CD4-positive, alpha-beta T cell (primary cell): ENCODE data around the gene CHCHD10. TPM values are rescaled to one million over a fixed set of nuclear protein-coding genes. Genes with fewer than 3 reads are reported as not detected.

Experiments used
- ATAC-seq: fragments of 200-7000 bp; cut with Tn5 transposase; one replicate; pipeline ENCODE4 v1.10.0; 2022; ENCODE audit warnings: mild to moderate bottlenecking; ENCODE audit not compliant: poor library complexity
- CTCF ChIA-PET: fragments of 350-600 bp; sonication (Branson Sonifier 250); formaldehyde crosslinking; loops from one replicate; lab custom pipeline; 2021; ENCODE audit warnings: antibody characterized with exemption, inconsistent platforms; lab: Charles Lee
- POLR2A ChIA-PET: fragments of 350-600 bp; sonication (Branson Sonifier 250); formaldehyde crosslinking; loops from one replicate; lab custom pipeline; 2021; ENCODE audit warnings: antibody characterized with exemption, inconsistent platforms; lab: Charles Lee
- DNase-seq, 14 experiments: peaks; one replicate each; pipeline ENCODE4 v3.0.0-alpha.2; 2013 to 2020; ENCODE audit warnings: mixed read lengths in 2 of 14
- H3K27ac ChIP-seq, 2 donors: one replicate each; pipeline versions ENCODE4 v1.5.1 to v1.7.0; 2013; ENCODE audit warnings: low read length in 2 of 2, low read depth in 1 of 2, mild to moderate bottlenecking in 1 of 2
- H3K27me3 ChIP-seq, 2 experiments: 1 replicate in 1 of 2; 2 replicates in 1 of 2; pipeline versions ENCODE4 v1.6.1 to v1.7.0; 2013; ENCODE audit warnings: low read length in 2 of 2, control low read depth in 1 of 2, mild to moderate bottlenecking in 1 of 2, moderate library complexity in 1 of 2; ENCODE audit not compliant: insufficient read depth in 2 of 2, control insufficient read depth in 1 of 2
- H3K36me3 ChIP-seq: one replicate; pipeline ENCODE4 v1.6.1; 2013; ENCODE audit warnings: low read length, control low read depth; ENCODE audit not compliant: insufficient read depth
- H3K4me1 ChIP-seq: one replicate; pipeline ENCODE4 v1.6.1; 2013; ENCODE audit warnings: low read length, control low read depth; ENCODE audit not compliant: insufficient read depth
- H3K4me3 ChIP-seq: one replicate; pipeline ENCODE4 v1.5.1; 2013; ENCODE audit warnings: mild to moderate bottlenecking, low read length, moderate library complexity
- H3K9me3 ChIP-seq, 2 experiments: 1 replicate in 1 of 2; 2 replicates in 1 of 2; pipeline versions ENCODE4 v1.6.1 to v1.7.0; 2013; ENCODE audit warnings: low read length in 2 of 2, mild to moderate bottlenecking in 2 of 2, control low read depth in 1 of 2, moderate library complexity in 1 of 2; ENCODE audit not compliant: control insufficient read depth in 1 of 2, insufficient read depth in 1 of 2
- H3K27ac Mint-ChIP-seq: one replicate; pipeline ENCODE4 v1.8.0; 2020; ENCODE audit warnings: mixed read lengths
- H3K27me3 Mint-ChIP-seq: one replicate; pipeline ENCODE4 v1.8.0; 2021; ENCODE audit warnings: mixed read lengths
- H3K36me3 Mint-ChIP-seq: one replicate; pipeline ENCODE4 v1.8.0; 2021; ENCODE audit warnings: low read depth, mixed read lengths
- H3K4me1 Mint-ChIP-seq: one replicate; pipeline ENCODE4 v1.8.0; 2021; ENCODE audit warnings: low read depth, mixed read lengths
- H3K4me3 Mint-ChIP-seq: one replicate; pipeline ENCODE4 v1.8.0; 2020; ENCODE audit warnings: mild to moderate bottlenecking, mixed read lengths
- H3K9me3 Mint-ChIP-seq: one replicate; pipeline ENCODE4 v1.8.0; 2020; ENCODE audit warnings: mixed read lengths
- intact Hi-C, 2 experiments: fragments of 100-400 bp; cut with DNase I in 1 of 2; cut with micrococcal nuclease in 1 of 2; formaldehyde crosslinking; loops; one replicate each; pipeline versions ENCODE4 v1.15.1 to v1.9.0; 2023 to 2025; cut with DNase I, micrococcal nuclease
- total RNA-seq, 174 experiments: library from RNA in 2 of 174; stranded (reverse) in 2 of 174; gene quantifications; one replicate each; pipeline ENCODE4 v1.2.3 and lab custom pipeline; 2021 to 2026
- TF ChIP-seq, protein P1 (sequence below): fragments of 200-600 bp; IDR thresholded peaks from one replicate; pipeline ENCODE4 v1.8.0; 2022; ENCODE audit warnings: antibody characterized with exemption, mild to moderate bottlenecking

Gene CHCHD10
- total RNA-seq, 2 experiments from 2014 or later, result 34.4 to 43.0 TPM

DNA sequence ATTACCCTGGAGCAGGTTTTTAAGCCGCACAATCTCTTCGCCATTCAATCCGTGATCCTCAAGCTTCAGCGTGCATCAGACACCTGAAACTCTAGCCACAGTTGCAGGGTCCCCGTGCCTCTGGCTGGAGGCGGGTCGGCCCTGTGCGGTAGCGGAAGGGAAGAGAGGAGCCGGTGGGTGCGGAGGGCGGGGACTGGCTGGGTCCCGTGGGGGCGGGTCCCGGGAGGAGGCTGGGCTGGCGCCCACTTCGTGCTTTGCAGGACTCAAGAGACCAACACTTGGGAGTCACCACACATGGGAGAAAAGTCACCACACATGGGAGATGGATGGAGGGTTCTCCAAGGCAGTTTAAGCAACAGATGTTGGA is 4.2 kb downstream of the CHCHD10 start:
- H3K27me3 Mint-ChIP-seq, result no peaks in the 10 kb centered on the region
- ChIA-PET CTCF (no interaction called here), POLR2A (interaction anchor here (0.9 to 1.6 kb wide), 4 partner anchors 13 to 94 kb away, joined by 3 to 8 read pairs (median 4); partner anchors contain the start of genes SLC2A11, SMARCB1 and ZNF70)
- no peaks in the 10 kb centered on the region for H3K9me3 Mint-ChIP-seq
- peak; percentile 41 for ATAC-seq
- Histone ChIP-seq H3K27me3 (no peaks in the 10 kb centered on the region), H3K4me1 (peaks cover 50% of the 10 kb centered on the region), H3K36me3 (no peaks in the 10 kb centered on the region), H3K9me3 (no peaks in the 10 kb centered on the region), H3K27ac (peak overlapping the region in 1 of 2 donors; percentile 30), H3K4me3 (peak overlapping the region; percentile 52)
- intact Hi-C loops, result no loop called here
- TF ChIP-seq, protein P1, sequence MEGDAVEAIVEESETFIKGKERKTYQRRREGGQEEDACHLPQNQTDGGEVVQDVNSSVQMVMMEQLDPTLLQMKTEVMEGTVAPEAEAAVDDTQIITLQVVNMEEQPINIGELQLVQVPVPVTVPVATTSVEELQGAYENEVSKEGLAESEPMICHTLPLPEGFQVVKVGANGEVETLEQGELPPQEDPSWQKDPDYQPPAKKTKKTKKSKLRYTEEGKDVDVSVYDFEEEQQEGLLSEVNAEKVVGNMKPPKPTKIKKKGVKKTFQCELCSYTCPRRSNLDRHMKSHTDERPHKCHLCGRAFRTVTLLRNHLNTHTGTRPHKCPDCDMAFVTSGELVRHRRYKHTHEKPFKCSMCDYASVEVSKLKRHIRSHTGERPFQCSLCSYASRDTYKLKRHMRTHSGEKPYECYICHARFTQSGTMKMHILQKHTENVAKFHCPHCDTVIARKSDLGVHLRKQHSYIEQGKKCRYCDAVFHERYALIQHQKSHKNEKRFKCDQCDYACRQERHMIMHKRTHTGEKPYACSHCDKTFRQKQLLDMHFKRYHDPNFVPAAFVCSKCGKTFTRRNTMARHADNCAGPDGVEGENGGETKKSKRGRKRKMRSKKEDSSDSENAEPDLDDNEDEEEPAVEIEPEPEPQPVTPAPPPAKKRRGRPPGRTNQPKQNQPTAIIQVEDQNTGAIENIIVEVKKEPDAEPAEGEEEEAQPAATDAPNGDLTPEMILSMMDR, result no peak
- peak overlapping the region; percentile 73 for H3K27ac Mint-ChIP-seq
- DNase-seq, result peak in 12 of 14 experiments; percentile 32 to 78 (median 53)
- H3K4me1 Mint-ChIP-seq, result peaks cover 26% of the 10 kb centered on the region
- H3K36me3 Mint-ChIP-seq, result no peaks in the 10 kb centered on the region
- H3K4me3 Mint-ChIP-seq, result peak overlapping the region; percentile 82

DNA sequence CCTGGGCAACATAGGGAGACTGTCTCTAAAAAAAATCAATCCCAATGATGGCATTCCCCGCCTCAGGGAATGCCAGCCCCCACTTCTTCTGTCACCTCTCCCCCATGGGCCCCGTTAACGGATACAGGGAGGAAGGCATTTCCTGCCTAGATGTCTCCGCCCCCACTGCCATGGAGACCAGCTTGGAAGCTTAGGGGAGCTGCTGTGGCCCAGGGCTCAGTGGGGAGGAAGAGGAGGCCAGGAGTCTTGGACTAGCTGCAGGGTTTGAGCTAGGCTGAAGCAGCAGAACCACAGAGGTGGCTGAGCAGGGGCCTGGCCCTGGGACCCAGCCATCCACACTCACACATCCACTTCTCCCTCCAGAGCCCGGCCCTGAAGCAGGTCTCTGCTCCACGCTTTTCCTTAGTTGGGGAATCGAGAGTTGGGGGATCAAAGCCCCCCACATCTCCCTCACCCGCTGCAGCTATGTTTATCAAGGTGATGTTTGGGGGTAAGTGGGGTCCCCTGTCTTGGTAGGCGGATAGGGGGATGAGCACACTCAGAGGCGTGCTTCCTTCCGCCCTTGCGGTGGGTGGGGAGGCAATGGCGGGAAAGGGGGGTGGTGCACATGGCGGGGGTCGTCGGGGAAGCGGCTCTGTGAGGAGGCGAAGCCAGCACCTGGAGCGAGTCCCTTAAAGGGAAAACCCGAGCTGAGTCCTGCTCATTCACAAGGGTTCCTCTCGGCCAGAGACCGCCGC is 4.8 kb downstream of the CHCHD10 start, which contains the start of gene C22orf15:
C22orf15 (plus strand) TSS at position 149 of the 737 bp plus-strand sequence; CDS start at position 466, 317 bp downstream.
- Mint-ChIP-seq H3K9me3 (no peaks in the 10 kb centered on the region), H3K36me3 (no peaks in the 10 kb centered on the region), H3K27me3 (no peaks in the 10 kb centered on the region), H3K27ac (peak within 1 kb of the TSS; percentile 73), H3K4me1 (peaks cover 26% of the 10 kb centered on the region), H3K4me3 (peak within 1 kb of the TSS; percentile 82)
- ATAC-seq (peak; percentile 28), DNase-seq (peak in 5 of 14 experiments; percentile 19 to 47 (median 28))
- POLR2A ChIA-PET, result interaction anchor here (0.6 to 1.6 kb wide), 6 partner anchors 12 to 245 kb away, joined by 3 to 8 read pairs (median 3); partner anchors contain the start of genes SLC2A11, SMARCB1 and ZNF70
- H3K4me1 ChIP-seq, result peaks cover 44% of the 10 kb centered on the region
- peak within 1 kb of the TSS; percentile 52 for H3K4me3 ChIP-seq
- H3K9me3 ChIP-seq, result no peaks in the 10 kb centered on the region
- H3K27me3 ChIP-seq, result no peaks in the 10 kb centered on the region
- no peaks in the 10 kb centered on the region for H3K36me3 ChIP-seq
- CTCF ChIA-PET, result no interaction called here
- TF ChIP-seq, protein P1, result no peak
- H3K27ac ChIP-seq, result peak within 1 kb of the TSS; percentile 14 to 30
- intact Hi-C loops, result no loop called here

DNA sequence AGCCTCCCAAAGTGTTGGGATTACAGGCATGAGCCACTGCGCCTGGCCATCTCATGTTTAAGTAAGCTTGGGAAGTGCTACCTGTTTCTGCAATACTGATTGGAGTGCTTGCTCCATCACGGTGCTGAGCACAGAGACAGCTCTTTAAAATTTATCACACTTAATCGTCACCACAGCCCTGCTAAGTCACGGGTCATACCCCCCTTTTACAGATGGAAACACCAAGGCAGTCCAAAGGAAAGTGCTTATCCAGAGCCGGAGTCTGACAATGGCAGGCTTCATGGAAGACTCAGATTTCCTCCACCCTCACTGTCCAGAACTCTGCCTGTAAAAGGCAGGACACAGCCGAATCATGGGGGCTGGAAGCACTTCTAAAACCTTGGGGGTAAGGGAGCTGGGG is 7.7 kb downstream of the CHCHD10 start:
- no peaks in the 10 kb centered on the region for H3K36me3 Mint-ChIP-seq
- no peaks in the 10 kb centered on the region for H3K9me3 Mint-ChIP-seq
- no peak for DNase-seq
- Histone ChIP-seq H3K9me3 (no peaks in the 10 kb centered on the region), H3K27ac (no peak overlapping the region), H3K27me3 (no peaks in the 10 kb centered on the region), H3K36me3 (no peaks in the 10 kb centered on the region), H3K4me1 (peaks cover 24% of the 10 kb centered on the region), H3K4me3 (no peak overlapping the region)
- ChIA-PET CTCF (no interaction called here), POLR2A (no interaction called here)
- H3K4me3 Mint-ChIP-seq, result no peak overlapping the region
- peaks cover 24% of the 10 kb centered on the region for H3K4me1 Mint-ChIP-seq
- no peak for ATAC-seq
- no peaks in the 10 kb centered on the region for H3K27me3 Mint-ChIP-seq
- no peak overlapping the region for H3K27ac Mint-ChIP-seq
- TF ChIP-seq, protein P1, result no peak
- intact Hi-C loops, result no loop called here
